ENCODE results near the gene SVIL.
"Not testable (repeated sequence)": the region's sequence is repeated elsewhere in the genome, so short reads cannot be mapped to it uniquely, and the experiment has no call there.

SVIL gene

DNA sequence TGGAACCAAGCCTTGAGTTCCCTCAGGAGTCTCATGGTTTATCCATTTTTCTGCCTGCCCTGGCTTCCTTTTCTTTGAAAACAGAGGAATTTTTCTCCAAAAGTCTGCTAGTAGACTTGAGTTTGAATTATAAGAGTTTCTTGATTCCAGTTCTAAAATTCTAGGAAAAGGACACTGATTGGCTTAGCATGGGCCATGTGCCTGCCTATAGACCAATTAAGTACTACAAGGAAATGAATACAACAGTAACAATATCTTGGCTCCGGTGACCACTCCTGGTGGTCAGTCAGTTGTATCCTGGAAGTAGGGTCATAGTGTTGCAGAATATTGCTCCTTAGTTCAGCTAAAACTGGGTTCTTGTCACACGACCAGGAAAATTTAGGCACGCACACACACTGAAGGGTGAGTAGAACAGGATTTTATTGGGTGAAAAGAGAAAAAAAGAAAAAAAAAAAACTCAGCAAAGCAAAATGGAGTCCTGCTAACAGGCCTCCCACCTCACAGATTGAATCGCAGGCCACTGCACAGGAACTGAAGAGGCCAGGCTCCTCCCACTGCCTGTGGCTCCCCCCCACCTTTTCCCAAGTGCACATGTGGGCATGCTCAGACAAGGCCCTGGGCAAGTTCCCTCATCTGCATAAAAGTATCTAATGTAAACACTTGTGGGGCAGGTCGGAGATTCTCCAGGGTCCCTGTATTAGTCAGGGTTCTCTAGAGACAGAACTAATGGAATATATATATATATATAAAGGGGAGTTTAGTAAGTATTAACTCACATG lies 190.8 kb downstream of the SVIL start:
- DNase-seq, result no peak

DNA sequence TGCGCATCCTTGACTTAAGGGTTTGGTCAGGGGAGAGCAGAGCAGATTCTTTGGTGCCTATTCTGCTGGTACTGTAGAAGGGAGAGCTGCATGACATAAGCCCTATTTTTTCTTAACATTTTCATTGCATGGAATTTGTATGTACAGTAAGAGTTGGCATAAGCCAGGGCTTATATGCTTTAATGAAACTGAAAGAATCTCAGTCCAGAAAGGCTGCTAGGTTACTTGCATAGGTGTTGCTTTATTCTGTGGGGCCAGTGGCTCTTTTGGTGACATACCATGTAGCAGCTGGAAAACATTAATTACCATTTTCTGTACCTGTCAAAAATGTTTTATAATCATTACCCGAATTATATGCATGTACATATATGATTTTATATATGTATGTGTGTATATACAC lies 193.8 kb downstream of the SVIL start:
- no peak for DNase-seq

DNA sequence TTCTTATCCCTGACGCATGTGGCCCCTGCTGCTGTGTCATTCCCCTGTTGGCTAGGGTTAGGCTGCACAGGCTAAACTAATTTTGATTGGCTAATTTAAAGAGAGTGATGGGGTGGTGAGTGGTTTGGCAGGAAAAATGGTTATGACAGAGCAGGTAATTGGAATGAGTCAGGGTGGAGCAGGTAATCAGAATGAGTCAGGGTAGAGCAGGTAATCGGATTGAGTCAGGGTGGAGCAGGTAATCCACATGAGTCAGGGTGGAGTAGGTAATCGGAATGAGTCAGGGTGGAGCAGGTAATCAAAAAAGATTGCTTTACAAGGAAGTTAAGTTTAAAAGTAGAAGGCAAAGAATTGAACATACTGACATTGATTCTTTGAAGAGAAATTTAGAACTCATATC lies 195.8 kb downstream of the SVIL start:
- not testable (repeated sequence) for DNase-seq

DNA sequence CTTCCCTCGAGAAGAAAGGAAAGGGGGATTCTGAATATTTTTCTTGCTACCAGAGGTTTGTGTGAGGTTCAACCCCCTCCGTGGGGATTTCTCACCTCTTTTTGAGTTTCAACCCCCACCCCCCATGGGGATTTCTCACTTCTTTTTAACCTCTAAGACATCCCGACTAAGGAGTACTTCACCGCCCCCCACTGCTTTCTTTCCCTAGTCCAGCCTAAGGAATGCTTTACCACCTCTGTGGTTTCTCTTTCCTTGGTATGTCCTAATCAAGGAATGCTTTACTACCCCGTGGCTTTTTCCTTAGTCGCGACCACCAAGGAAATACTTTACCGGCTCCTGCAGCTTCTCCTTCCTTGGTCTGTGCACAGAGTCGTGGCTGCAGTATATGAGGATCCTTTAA lies 196.5 kb downstream of the SVIL start:
- no peak for DNase-seq

DNA sequence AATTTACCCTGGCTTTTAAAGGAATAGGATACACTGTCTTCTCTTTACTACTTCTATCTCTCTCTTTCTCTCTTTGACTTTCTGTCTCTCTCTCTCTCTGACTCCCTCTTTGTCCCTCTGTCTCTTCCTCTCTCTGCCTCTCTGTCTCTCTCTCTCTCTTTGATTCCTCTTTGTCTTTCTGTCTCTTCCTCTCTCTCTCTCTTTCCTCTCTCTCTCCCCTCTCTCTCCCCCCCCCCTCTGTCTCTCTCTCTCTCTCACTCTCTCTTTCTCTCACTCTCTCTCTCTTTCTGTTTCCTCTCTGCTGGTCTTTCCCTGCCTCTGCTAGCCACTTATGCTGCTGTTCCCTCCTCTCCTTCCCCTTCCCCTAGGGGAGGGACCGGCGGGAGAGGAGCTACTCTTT lies 196.9 kb downstream of the SVIL start:
- DNase-seq, result no peak

DNA sequence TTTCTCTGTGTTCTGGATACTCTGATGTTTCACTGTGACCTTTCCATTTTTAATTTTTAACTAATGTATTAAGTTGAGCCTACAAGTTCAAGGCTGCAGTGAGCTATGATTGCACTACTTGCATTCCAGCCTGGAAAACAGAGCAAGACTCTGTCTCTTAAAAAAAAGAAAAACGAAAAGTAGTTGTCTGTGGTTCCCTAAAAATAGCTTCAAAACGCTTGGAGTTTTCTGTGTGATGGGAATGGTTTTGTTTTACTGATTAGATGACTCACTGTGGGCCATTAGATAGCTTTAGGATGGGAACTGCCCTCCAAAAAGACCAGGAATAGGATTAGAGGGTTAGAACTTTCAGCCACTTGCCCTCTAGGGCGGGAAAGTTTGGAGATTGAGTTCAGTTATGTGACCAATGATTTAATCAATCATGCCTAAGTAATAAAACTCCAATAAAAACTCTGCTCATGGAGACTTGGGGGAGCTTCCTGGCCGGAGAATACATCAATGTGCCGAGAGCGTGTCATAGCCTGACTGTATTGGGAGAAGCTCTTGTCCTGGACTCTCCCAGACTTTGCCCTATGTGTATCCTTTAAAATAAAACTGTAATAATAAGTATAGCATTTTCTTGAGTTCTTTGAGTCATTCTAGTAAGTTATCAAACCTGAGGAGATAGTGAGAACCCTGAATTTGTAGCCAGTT lies 198.8 kb downstream of the SVIL start:
- DNase-seq, result no peak

DNA sequence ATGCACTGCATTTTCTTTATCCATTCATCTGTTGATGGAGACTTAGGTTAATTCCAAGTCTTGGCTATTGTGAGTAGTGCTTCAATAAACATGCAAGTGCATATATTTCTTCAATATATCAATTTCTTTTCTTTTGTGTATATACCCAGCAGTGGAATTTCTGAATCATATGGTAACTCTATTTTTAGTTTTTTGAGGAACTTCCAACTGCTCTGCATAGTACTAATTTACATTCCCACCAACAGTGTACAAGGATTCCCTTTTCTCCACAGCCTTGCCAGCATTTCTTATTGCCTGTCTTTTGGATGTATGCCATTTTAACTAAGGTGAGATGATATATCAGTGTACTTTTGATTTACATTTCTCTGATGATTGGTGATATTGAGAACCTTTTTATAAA lies 200.7 kb downstream of the SVIL start:
- no peak for DNase-seq

DNA sequence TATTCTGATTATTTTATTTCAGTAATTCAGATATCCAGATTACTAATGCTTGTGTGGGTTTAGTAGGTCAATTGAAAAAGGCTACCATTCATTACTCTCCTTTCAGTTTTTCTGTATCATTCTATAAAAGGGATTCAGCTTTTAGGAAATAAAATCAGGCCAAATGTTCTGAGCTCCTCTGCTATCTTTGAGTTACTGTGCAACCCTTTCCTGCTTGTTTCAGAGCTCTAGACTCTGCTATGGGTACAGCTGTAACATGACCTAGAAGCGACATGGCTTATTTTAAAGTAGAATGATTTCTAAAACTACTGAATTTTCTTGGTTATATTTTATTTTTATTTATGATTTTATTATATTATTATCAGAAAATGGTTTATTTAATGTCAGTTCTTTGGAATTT lies 203.1 kb downstream of the SVIL start:
- DNase-seq, result no peak

DNA sequence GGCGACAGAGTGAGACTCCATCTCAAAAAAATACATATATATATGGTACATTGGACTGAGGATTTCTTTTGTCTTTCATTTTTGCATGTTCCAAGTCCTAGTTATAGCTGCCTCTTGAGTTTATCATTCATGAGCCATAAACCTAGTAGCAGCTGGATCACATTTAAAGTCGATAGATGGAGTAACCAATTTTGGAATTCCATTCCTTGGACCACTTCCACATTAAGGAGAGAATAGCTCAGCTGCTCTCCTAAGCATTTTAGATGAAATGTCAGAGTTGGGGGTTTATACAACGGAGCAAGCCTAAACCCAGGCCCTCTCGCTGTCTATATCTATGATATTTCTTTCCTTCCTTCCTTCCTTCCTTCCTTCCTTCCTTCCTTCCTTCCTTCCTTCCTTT lies 204.7 kb downstream of the SVIL start:
- DNase-seq, result no peak

DNA sequence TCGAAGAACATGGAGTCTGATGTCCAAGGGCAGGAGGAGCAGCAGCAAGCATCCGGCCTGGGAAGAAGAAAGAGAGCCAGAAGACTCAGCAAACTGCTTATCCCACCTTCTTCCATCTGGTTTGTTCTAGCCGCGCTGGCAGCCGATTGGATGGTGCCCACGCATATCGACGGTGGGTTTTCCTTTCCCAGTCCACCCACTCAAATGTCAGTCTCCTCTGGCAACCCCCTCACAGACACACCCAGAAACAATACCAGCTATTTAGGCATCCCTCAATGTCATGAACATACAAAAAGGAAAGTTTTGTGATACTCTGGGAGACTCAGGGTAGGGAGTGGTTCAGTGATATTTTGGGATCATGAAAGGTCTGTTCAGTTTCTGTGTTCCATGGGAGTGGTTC lies 206.3 kb downstream of the SVIL start:
- no peak for DNase-seq

DNA sequence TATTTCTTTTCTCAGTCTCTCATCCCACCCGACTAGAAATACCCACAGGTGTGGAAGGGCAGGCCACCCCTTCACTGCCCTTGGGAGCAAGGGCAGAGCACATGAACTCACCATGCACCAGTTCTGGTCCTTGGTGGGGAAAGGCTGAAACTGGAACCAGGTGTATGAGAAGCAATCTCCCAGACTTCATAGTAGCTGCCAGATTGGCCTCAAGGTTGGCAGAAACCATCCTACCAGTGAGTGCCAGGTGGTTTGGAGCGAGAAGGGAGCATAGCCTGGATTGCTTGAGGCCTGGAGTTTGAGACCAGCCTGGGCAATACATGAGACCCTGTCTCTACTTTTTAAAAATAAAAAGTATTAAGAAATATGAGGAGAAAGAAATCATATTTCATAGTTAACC lies 207.1 kb downstream of the SVIL start:
- no peak for DNase-seq

DNA sequence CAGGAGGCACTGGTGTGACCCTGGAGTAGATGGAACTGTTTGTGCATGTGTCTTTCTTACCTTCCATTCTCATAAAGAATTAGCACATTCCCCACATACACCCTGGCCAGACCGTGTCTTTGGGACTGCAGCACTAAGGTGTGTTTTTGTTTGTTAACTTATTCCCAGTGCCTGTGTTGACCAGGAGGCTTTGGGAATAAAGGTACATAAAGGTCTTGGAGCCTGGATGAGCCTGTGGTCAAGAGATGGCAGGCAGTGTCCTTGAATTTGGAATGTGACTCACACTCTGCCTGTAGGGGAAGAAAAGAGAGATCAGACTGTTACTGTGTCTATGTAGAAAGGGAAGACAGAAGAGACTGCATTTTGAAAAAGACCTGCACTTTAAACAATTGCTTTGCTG lies 208.4 kb downstream of the SVIL start:
- no peak for DNase-seq

DNA sequence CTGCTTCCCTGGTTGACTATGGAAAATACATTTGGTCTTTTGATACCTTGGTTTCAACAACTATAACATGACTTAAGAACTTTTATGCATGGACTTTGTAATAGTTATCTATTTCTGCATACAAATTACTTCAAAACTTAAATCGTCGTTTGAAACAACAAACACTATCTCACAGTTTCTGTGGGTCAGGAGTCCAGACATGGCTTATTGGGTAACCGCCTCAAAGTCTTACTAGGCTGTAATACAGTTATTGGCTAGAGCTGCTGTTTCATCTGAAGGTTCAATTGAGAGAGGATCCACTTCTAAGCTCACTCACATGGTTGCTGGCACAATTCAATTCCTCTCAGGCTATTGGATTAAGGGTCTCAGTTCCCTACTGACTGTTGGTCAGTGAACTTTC lies 210.8 kb downstream of the SVIL start:
- no peak for DNase-seq

DNA sequence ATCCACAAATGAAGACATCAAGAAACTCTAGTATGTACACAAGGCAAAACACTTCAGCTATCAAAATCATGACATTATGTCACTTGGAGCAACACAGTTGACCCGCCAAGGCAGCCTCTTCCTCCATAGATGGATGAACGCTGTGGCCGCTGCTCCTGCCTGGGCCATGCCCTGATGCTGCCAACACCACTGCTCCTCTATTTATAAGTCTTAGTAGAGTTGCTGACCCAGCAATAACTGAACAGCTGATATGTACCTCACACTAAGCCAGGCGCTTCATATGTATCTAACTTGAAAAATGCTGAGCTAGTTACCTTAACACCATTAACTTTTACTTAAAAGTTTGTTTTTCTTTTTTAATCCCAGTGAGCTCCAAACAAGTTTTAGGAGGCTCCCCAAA lies 214.0 kb downstream of the SVIL start:
- DNase-seq, result no peak

DNA sequence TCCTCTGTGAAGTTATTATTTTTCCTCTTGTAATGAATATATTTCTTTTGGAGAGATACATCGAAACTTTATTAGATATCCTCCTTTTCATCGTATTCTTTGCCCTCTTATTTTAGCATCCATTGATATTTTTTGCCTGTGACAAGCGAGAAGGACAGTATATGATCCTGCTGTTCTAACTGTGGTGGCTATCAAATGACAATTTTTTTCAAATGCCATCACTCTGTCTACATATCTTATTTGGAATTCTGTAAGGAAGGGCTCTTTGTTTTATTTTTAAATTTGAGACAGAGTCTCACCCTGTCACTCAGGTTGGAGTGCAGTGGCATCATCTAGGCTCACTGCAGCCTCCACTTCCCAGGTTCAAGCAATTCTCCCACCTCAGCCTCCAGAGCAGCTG lies 217.4 kb downstream of the SVIL start:
- DNase-seq, result no peak

DNA sequence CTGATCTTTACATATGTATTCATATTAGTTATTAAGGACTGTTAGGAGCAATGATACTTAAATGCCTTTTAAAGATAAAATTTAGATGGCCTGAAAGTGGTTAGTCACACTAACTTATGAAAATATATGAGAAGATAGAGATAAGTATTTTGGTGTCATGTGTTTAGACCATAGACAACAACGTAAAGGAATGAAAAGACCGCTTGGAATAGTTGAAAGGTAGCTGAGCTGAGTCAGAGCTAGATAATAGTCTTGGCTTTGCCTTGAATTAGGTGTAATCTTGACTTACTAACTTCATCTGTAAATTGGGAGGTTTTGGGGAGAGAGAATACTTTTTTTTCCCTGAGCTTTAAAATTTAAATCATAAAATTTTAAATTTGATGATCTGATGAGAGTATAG lies 218.9 kb downstream of the SVIL start:
- no peak for DNase-seq

DNA sequence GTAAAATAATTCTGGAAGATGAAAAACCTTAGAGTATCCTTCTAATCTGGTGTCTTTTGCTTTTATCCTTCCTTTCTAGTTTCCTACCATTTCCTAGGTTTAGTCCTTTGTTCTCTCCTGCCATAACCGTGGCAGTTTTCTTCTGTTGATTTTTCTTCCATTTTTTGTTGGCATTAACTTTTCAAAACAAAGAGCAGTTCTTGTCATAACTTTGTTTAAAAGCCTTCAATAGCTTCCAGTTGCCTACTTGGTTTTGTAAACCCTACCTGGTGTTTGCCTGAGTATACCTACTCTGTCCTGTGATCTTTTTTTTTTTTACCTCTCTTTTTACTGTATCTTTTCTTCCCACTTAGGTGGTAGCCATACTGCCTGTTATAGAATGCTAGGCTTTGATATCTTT lies 220.3 kb downstream of the SVIL start:
- DNase-seq, result no peak

DNA sequence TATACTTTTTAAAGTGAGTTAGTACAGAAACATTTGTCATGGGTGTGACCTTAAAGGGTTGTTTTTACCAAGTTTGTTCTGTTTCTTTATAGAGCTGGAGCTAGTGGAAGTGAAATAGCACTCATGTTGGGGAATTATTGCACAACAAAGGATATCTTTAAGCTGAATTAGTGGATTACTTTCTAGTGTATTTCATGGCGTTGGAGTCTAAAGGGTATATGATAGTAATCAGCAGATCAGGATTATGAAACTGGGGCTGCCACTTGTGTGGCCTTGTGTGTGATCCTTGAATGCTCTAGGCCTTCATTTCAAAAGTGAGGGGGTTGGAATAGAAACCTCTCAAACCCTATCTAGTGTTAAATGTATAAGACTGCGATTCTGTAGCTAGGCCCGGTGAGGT lies 222.3 kb downstream of the SVIL start:
- DNase-seq, result no peak

DNA sequence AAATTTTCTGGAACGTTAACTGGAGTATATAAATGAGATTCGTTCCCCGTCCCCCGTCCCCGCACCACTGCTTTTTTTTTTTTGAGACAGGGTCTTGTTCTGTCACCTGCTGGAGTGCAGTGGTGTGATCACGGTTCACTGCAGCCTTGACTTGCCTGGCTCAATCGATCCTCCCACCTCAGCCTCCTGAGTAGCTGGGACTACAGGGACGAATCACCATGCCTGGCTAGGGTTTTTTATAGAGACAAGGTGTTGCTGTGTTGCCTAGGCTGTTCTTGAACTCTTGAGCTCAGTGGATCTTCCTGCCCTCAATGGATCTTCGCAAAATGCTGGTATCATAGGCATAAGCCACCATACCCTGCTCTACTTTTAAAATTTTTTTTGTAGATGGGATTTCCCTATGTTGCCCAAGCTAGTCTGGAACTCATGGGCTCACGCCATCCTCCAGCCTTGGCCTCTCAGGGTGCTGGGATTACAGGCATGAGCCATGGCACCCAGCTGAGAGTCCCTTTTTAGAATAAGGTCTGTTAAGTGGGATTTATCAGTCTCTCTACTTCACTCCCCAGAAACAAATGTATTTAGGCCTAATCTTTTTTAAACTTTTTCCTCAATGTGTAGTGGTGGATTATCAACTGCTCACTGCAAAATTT lies 223.0 kb downstream of the SVIL start:
- no peak for DNase-seq

DNA sequence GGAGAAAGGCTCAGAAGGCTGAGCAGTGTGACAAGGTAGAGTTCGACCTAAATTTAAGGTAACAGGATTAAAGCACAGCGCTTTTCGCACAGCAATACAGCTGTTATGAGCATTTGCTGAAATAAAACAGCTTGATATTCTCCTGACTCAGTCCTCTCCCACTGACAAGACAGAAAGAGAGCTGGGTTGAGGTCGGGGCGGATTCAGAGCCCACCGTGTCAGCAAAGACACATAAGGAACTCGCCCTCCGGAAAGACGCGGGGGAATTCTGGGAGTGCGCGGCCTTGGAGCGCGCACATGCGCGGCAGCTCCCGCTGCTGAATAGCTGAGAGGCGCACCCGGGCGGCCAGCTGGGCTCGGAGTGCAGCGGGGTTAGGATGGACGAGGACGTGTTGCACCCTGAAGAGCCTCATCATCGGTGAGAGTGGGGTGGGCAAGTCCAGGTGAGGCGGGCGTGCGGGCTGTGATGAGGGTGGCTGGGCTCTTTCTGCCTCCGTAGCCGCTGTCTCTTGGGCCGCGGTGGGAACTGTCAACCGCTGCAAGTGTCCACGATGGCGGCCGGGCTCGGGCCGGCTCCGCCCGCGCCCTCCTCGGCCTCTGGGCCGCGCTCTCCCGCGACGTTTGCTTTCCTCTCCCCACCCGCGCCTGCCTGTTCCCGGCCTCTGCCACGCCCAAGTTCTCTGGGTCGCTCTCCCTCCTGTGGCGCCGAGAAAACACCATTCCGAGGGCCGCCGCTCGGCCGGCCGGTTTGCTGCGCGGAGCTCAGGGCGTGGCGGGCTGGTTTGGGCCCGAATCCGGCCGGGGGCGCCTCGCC lies 225.3 kb downstream of the SVIL start:
- peak in 3 of 4 experiments; percentile 4 to 27 (median 12) for DNase-seq

DNA sequence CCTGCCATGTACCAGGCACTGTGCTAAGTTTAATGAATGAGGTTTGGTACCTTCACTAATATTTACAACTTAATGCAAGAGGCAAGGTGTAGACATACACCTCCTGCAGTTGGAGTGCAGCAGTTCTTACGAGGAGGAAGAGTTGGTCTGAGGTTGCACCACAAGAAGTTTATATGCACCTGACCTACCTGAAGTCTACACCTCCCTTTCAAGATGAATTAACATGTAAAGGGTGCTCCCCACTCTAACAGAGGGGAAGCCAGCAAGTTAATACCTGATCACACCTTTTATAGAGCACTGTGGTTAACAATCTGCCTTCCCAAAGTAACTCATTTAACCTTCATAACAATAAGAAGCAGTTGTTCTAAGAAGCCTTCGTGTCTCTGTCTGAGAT lies 225.9 kb downstream of the SVIL start:
- no peak for DNase-seq
